Endodermal cell (in vitro differentiated cells): ENCODE results near the gene OR7E24. TPM values are rescaled to one million over a fixed set of nuclear protein-coding genes. Genes with fewer than 3 reads are reported as not detected.
A peak's percentile ranks its signal among the peaks of the same experiment; 100 is the strongest.

Experiments
- DNase-seq: peaks from one replicate; pipeline ENCODE4 v3.0.0-alpha.2; 2017
- H3K27ac ChIP-seq: 2 replicates; pipeline ENCODE4 v1.5.1; 2013; ENCODE audit warnings: mild to moderate bottlenecking, low read depth, low read length, moderate library complexity
- H3K27me3 ChIP-seq: 2 replicates; pipeline ENCODE4 v1.6.1; 2013; ENCODE audit warnings: mild to moderate bottlenecking, low read length, moderate library complexity; ENCODE audit not compliant: insufficient read depth, control insufficient read depth, poor library complexity, severe bottlenecking
- H3K36me3 ChIP-seq: 2 replicates; pipeline ENCODE4 v1.7.0; 2013; ENCODE audit warnings: mild to moderate bottlenecking, low read length, moderate library complexity; ENCODE audit not compliant: control insufficient read depth, insufficient read depth
- H3K4me1 ChIP-seq: one replicate; pipeline ENCODE4 v1.7.0; 2013; ENCODE audit warnings: low read length; ENCODE audit not compliant: control insufficient read depth, insufficient read depth
- H3K4me3 ChIP-seq: 2 replicates; pipeline ENCODE4 v1.5.1; 2013; ENCODE audit warnings: mild to moderate bottlenecking, low read length, moderate library complexity
- H3K9ac ChIP-seq: 2 replicates; pipeline ENCODE4 v1.6.1; 2013; ENCODE audit warnings: mild to moderate bottlenecking, low read length, moderate library complexity; ENCODE audit not compliant: poor library complexity, severe bottlenecking; ENCODE audit errors: extremely low read depth
- H3K9me3 ChIP-seq: 2 replicates; pipeline ENCODE4 v1.6.1; 2013; ENCODE audit warnings: mild to moderate bottlenecking, low read length, moderate library complexity; ENCODE audit not compliant: control insufficient read depth
- H3K27ac Mint-ChIP-seq: 2 replicates; pipeline ENCODE4 v1.8.0; 2020; ENCODE audit warnings: mixed read lengths
- H3K27me3 Mint-ChIP-seq: 2 replicates; pipeline ENCODE4 v1.8.0; 2021; ENCODE audit warnings: mild to moderate bottlenecking, mixed read lengths; ENCODE audit not compliant: insufficient read depth
- H3K36me3 Mint-ChIP-seq: 2 replicates; pipeline ENCODE4 v1.8.0; 2020; ENCODE audit warnings: low read depth, mixed read lengths
- H3K4me1 Mint-ChIP-seq: 2 replicates; pipeline ENCODE4 v1.8.0; 2020; ENCODE audit warnings: mixed read lengths
- H3K4me3 Mint-ChIP-seq: 2 replicates; pipeline ENCODE4 v1.8.0; 2020; ENCODE audit warnings: mild to moderate bottlenecking, moderate library complexity, mixed read lengths
- H3K9me3 Mint-ChIP-seq: 2 replicates; pipeline ENCODE4 v1.8.0; 2020; ENCODE audit warnings: mild to moderate bottlenecking, mixed read lengths
- CTCF ChIP-seq: fragments of 200-600 bp; sonication (generic); conservative IDR thresholded peaks from 2 replicates; pipeline ENCODE4 v1.5.0; 2021; ENCODE audit warnings: antibody characterized with exemption, mild to moderate bottlenecking
- WGBS, 2 experiments: methylation state at CpG; one replicate each; pipeline versions ENCODE4 v1.1.5 to v1.1.7; 2013; ENCODE audit warnings: missing lambda C conversion rate in 2 of 2, mixed read lengths in 1 of 2; ENCODE audit not compliant: insufficient coverage in 1 of 2, insufficient read length in 1 of 2; 5-methylcytosine and 5-hydroxymethylcytosine counted together
- total RNA-seq, 2 donors: library from RNA; stranded (reverse); fragmentation: NEBNext Ultra II Directional in 1 of 2; extraction: Animal tissue kit (Norgen Biotek cat#: 25700) in 1 of 2; gene quantifications; 2 replicates in 1 of 2; 3 replicates in 1 of 2; pipeline ENCODE4 v1.2.1, GENCODE V29; 2021

The OR7E24 gene
- total RNA-seq, 2 donors from 2014 or later = not detected

- no peak overlapping the region for H3K4me3 Mint-ChIP-seq
- Histone ChIP-seq H3K27ac (no peak overlapping the region), H3K9ac (no peak overlapping the region), H3K9me3 (peaks cover 98% of the 10 kb centered on the region), H3K4me3 (peak overlapping the region; percentile 75), H3K27me3 (no peaks in the 10 kb centered on the region), H3K4me1 (no peaks in the 10 kb centered on the region), H3K36me3 (peaks cover 78% of the 10 kb centered on the region)
- H3K4me1 Mint-ChIP-seq = no peaks in the 10 kb centered on the region
- WGBS, 2 experiments = 80 to 100% methylated on average over 1 to 2 of the region's 4 CpGs
- TF ChIP-seq CTCF = no peak
- H3K27me3 Mint-ChIP-seq = no peaks in the 10 kb centered on the region
- H3K36me3 Mint-ChIP-seq = peaks cover 76% of the 10 kb centered on the region
- peaks cover 91% of the 10 kb centered on the region for H3K9me3 Mint-ChIP-seq
- no peak overlapping the region for H3K27ac Mint-ChIP-seq
- no peak for DNase-seq
These were observed 44.7 kb downstream of the OR7E24 start for GRCh38 chr19:9295411-9295849.

GRCh38 chr19:9296336-9296735 is 45.6 kb downstream of the OR7E24 start:
- no peak overlapping the region for H3K9ac ChIP-seq
- 98 to 100% methylated on average over 1 to 2 of the region's 2 CpGs for WGBS, 2 experiments
- H3K27ac Mint-ChIP-seq = no peak overlapping the region
- peaks cover 94% of the 10 kb centered on the region for H3K9me3 Mint-ChIP-seq
- peaks cover 87% of the 10 kb centered on the region for H3K36me3 ChIP-seq
- H3K27me3 ChIP-seq = no peaks in the 10 kb centered on the region
- no peaks in the 10 kb centered on the region for H3K27me3 Mint-ChIP-seq
- TF ChIP-seq CTCF = no peak
- H3K4me1 ChIP-seq = no peaks in the 10 kb centered on the region
- DNase-seq = no peak
- H3K27ac ChIP-seq = no peak overlapping the region
- peaks cover 84% of the 10 kb centered on the region for H3K36me3 Mint-ChIP-seq
- H3K9me3 ChIP-seq = peaks cover 100% of the 10 kb centered on the region
- no peak overlapping the region for H3K4me3 Mint-ChIP-seq
- H3K4me3 ChIP-seq = peak overlapping the region; percentile 75
- no peaks in the 10 kb centered on the region for H3K4me1 Mint-ChIP-seq

Other genes starting within 250 kb of the OR7E24 start
- under 1 TPM; 0.13 to 0.40 TPM for gene MUC16, start 240.5 kb upstream of the OR7E24 start, total RNA-seq
- not detected for gene OR1M1, start 163.9 kb upstream of the OR7E24 start, total RNA-seq
- gene OR7G2, start 143.5 kb upstream of the OR7E24 start, total RNA-seq = not detected
- gene OR7G1, start 135.2 kb upstream of the OR7E24 start, total RNA-seq = not detected
- not detected for gene OR7G3, start 124.0 kb upstream of the OR7E24 start, total RNA-seq
- gene ZNF317, start 110.5 kb upstream of the OR7E24 start, total RNA-seq = 10 to 100 TPM; 36.7 to 40.1 TPM
- under 1 TPM; 0.31 to 0.40 TPM for gene OR7D2, start 72.0 kb upstream of the OR7E24 start, total RNA-seq
- not detected for gene OR7D4, start 31.3 kb upstream of the OR7E24 start, total RNA-seq
- gene ZNF699, start 58.9 kb downstream of the OR7E24 start, total RNA-seq = 1 to 10 TPM; 6.4 to 8.2 TPM
- 10 to 100 TPM; 18.1 to 27.0 TPM for gene ZNF559, start 73.2 kb downstream of the OR7E24 start, total RNA-seq
- gene ZNF177, start 112.1 kb downstream of the OR7E24 start, total RNA-seq = 10 to 100 TPM in 1 of 2 donors, 1 to 10 TPM in 1; 5.6 to 10.6 TPM
- gene ZNF266, start 184.6 kb downstream of the OR7E24 start, total RNA-seq = 10 to 100 TPM; 19.7 to 24.6 TPM
- gene ZNF560, start 247.7 kb downstream of the OR7E24 start, total RNA-seq = not detected